GM21447 (cell line): ENCODE results near the gene SASH1.

ENCODE experiments used
- ATAC-seq: cut with Tn5 transposase; IDR thresholded peaks from one replicate; pipeline ENCODE4 v1.9.1; 2021; ENCODE audit not compliant: unreplicated experiment

Gene SASH1

DNA sequence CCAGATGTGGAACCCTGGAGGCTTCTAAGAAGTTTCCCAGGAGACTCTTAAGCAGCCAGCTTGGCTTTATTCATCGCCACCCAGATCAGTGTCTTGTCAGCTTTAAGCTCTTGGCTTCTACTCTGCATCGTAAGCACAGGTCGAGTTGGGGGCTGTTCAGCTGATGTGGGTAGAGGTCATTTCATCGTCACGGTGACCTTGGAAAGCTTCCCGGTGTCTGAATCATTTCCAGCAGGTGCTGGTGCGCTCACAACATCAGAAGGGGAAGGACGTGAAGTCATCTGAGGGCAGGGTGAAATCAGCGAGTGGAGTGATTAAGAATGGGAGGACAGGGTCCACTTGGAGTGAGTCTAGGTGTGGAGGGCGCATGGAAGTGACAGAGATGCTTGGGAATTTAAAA lies 112.6 kb downstream of the SASH1 start:
- ATAC-seq, result no peak

DNA sequence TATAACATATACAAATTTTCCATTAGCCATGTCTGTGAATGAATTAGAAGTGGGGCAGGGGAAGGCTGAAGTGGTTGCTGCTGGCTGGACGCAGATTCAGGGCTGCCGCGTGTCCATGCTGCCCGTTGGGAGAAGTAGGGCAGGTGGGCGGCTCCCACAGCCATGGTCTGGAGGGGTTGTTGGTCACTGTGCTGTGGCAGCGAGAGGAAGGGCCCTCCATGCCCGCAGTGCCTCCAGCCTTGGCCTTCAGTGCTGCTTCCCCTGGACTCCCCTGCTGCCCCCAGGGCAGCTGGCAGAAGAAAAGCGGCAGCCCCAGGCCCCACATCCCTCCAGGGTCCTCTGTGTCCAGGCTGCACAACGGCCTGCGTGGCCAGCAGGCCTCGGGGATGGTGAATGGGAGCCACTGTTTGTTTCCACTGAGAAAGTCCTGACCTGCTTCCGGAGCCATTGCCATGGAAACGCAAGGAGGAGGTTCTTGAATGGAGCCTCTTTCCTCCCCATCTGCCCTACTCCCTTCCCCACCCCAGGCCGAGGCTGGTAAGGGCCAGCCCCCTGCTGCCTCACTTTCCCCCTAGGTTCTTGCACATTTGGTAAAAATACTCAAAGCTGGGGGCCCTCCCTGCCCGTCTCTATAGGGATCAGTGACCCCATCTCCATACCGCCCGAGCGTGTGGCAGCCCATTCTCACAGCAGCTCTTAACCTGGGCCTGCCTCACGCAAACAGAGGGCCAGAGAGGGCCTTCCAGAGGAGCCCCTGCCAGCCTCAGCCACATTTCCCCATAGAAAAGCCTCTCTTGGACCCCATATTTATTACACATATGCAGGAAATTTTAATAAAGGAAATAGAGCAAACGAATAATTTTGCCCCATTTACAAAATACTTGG lies 113.3 kb downstream of the SASH1 start:
- ATAC-seq, result no peak

DNA sequence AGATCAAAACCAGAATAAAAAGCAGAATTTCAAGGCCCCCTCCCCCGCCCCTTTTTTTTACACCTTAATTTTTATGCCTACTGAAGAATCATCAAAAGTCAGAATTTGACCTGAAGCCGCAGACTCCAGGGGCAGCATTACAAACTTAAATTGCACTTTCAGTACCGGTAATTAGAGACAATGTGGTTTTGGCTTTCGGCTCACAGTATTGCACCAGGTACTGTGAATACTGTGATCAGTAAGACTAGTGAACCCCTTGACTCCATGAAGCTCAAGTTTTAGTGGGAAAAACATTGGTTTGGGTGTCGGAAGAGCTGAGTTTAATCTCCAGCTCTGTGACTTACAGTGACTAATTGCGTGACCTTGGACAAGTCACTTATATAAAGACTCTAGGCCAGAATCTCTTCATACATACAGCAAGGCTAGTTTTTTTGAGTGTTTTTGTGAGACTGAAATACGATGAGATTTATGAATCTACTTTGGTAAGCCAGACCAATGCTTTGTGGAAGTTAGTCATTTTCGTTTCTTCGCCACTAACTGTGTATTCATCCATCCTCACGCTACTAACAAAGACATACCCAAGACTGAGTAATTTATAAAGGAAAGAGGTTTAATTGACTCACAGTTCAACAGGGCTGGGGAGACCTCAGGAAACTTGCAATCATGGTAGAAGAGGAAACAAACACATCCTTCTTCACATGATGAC lies 114.7 kb downstream of the SASH1 start:
- ATAC-seq, result no peak

DNA sequence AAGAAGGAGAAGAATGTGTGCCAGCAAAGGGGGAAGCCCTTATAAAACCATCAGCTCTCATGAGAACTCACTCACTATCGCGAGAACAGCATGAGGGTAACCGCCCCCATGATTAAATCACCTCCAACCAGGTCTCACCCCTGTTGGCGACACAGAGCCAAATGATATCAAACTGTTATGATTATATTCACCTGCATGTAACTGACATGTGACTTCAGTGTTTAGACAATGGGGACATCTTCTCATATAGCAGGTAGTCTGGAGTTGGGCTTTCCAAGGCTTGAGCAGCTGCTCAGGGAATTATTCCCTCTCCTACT lies 115.2 kb downstream of the SASH1 start:
- no peak for ATAC-seq

DNA sequence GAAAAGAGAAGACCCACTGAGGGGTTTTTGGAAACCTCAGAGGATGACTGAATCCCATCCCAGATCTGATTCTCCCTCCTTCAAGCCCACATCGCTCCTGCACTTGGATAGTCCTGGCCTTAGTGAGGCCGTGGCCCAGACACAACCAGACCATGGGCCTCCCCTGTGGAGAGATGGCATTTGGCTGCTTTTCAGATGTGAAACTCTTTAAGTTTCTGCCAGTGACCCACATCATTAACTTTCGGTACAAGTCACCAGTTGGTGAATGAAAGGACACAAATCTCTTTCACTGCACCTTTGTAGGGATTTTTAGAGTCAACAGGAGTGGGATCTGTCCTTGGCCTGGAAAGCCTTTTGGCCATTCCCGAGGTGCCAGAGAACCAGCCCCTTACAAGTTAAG lies 116.6 kb downstream of the SASH1 start:
- no peak for ATAC-seq

DNA sequence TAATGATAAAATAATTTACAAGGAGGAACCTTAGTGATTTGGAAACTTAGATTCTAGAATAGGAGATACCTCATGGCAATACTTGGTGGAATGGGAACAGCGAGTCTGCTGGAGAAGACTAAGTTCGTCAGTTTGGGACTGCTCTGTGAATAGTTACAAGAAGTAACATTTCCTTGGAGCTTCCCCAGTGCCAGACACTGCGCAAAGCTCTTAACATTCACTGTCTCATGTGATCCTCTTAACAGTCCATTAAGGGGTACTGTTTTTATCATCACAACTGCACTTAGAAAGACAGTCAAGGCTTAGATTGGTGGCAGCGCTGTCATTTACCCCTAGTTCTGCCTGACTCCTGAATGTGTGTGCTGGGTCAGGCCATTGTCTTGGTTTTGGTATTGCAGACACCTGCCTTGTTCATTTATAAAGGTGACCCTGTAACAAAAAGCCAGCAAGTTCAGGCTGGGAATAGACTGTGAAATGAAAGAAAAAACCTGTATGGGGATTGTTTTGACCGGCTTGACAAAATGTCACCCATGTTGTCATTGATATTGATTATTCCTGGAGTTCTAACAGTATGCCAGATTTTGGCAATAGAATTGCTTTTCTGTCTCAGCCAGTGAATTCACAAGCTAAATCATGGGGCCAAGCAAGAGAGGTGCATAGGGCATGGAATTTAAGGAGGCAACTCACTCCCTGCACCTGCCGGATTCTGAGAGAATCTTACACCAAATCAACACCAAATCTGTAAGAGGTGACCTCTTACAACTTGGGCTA lies 118.4 kb downstream of the SASH1 start:
- no peak for ATAC-seq

DNA sequence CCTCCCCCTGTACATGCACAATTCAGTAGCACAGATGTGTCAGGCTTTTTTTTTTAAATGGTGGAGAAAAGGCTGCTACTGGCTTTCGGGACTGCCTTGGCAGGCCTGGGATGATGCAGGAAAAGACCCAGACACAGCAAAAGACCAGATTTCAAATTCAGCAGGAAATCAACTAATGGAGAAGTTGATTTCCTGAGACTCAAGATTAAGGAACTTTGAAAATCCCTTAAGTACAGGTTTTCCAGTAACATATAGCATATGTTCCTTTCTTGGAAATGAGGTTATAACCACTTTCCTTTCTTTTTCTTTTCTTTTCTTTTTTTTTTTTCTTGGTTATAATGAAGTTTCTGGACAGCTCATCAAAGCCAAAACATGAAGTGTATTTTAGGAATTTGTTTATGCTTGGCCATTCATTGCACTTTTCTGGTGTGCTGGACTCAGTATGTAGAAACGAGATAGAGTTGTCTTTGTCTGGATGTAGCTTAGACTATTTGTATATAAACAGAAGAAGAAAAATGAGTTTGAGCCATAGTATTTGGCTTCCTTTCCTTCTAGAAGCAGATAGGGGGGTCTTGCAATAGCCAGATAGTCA lies 119.4 kb downstream of the SASH1 start:
- ATAC-seq, result no peak

DNA sequence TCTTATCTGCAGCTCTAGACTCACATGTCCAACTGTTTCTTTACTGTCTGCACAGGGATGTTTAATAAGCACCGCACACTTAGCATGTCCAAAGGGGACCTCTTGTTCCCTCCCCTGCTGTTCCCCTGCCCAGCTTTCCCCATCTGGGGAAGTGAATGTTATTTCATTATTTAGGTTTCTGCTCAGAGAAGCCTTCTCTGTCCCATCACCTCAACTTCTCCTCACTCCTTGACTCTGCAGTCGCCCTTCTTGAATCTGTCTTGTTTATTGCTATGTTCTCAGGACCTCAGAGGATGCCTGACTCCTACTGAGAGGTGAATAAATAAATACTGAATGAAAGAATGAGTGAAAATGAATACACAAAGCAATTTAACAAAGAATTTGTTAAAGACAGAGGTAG lies 121.0 kb downstream of the SASH1 start:
- ATAC-seq, result no peak

DNA sequence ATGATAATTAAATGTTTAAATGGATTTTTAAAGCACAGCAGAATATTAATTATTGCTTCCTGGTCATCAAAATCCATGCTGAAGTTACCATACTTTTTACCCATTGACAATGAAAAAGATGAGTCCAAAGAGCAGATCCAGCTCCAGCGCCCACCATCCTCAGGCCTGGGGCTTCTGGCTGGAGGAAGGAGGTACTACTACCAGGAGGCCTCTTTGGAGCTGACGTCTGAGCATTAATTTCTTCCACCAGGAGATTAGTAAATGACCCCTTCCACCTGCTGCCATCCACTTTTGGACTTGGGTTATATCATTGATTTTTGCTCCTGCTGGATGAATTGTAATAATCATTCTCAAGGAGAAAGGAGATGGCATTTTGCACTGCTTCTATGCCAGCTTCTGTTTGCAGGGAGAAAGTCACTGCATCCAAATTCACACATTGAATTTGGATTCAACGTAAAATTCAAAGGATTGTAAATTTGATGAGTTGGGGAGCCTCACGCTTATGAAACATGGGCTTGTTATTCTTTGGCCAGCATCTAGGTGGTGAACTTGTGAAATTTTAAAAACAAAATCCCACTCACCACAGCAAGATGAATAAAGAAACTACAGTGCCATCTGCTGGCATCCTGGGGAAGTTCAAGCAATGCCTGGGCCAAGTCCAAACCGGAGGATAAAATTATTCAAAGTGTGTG lies 121.8 kb downstream of the SASH1 start:
- ATAC-seq, result peak; percentile 89

DNA sequence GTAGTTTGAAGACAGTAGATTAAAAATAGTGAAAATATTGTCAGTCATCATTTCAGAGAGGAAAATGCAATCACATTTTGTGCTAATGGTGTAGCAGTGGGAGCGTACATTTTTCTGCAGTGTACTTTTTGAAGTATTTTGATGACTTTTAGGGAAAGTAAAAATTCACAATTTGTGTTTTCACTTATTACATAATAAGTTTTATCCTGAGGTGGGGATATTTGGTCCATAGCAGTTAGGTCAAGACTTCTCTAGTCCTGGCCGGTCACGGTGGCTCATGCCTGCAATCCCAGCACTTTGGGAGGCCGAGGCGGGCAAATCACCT lies 122.3 kb downstream of the SASH1 start:
- no peak for ATAC-seq

DNA sequence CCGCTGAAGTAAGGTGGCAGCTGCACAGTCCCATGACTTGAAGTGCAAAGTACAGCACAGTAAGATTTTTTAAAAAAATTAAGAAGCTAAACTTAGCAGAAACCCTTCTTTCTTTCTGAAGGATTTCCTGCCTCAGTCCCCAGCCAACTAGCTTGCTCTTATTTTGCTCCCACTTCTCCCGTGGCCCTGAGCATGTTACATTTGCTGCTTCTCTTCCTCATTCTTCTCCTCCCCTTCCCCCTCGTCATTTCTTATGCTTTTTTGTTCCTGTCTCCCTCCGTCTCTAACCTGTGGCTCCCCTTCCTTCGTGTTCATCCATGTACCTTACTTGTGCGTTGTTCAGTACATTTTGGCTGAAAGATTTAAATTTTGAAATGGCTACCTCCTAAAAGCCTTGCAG lies 123.0 kb downstream of the SASH1 start:
- ATAC-seq, result no peak

DNA sequence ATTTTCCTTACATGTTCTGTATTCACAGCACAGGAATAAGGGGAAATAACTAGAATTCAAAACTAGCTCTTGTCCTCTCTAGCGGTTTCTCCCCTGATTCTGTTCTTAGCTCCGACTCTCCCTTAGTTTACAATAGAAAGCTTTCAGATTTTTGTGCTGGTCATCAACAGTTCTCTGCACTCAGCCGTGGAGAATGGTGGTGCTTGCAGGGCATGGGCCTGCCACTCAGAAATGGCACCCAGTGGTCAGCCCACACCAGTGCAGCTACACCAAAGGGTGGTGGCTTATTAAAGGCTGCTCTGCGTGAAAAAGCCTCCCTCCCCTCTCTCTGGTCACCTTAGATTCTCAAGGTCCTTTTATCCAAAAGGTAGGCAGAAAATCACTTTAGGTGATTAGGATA lies 123.5 kb downstream of the SASH1 start:
- ATAC-seq, result no peak

DNA sequence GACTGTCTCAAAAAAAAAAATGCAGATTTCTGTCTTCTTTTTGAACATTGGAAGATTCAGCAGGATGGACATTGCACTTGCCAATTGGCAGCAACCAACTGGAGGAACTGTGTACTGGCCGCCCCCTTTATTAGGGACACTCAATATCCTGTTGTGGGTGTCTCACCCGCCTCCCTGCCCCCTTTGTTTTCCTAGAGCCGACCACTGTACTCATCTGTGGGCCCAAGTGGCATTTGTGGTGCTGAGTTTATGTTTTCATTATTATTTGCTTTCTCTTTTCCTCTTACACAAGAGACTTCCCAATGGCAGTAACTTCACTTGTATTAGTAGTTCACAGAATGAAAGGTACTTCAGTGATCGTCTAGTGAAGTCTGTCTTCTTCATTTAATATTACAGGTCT lies 125.3 kb downstream of the SASH1 start:
- no peak for ATAC-seq

DNA sequence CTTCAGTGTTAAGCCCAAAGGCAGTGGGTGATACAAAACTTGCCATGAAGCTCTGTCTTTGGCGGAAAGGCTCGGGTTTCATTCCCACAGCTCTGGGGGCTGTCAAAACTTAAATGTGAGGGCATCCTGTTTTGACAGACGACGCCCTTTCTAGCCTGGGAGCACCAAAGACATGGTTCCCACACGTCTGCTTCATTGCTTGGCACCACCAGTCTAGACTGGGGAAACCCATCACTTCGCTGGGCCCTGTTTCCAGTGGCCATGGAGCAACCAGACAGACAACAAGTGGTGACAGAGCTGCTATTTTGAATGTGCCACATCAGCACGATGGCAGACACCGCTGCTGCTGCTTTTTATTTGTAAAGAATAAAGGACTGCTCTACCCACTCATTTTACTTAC lies 127.5 kb downstream of the SASH1 start:
- ATAC-seq, result no peak

DNA sequence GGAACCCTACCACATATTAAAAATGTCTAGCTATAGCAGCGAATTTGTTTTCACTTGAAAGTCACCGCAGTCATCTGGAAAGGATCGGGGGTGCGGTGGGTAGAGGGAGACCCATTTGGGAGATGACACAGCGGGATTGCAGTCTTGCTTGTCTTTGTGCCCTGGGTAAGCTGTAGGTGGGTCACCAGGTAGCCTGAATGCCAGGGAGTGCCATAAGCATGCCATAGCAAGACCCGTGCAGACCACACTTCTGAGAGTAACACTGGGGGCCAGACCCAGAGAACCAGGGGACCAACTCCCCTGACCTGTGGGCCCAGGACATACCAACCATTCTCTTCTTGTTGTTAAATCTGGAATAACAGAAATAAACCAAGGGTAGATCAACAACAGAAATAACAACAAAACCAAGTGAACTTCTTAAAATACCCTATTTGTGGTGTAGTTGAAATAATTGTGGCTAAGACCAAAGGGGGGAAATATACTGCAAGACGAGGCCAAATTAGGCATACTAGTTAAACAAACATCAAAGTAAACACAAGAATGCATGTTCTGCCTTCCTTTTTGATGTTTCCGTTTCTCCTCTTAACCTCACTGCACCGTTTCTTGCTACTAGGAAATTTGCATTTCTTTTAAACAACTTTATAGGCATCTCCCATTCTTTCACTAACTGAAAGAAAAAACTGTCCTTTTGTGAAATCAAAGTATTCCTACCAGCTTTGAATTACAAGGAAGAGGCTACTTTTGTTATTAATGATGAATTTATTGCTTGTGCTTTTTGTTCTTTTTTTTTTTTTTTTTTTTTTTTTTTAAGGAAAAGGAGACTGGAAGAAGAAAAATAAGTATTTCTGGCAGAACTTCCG lies 128.2 kb downstream of the SASH1 start:
- no peak for ATAC-seq

DNA sequence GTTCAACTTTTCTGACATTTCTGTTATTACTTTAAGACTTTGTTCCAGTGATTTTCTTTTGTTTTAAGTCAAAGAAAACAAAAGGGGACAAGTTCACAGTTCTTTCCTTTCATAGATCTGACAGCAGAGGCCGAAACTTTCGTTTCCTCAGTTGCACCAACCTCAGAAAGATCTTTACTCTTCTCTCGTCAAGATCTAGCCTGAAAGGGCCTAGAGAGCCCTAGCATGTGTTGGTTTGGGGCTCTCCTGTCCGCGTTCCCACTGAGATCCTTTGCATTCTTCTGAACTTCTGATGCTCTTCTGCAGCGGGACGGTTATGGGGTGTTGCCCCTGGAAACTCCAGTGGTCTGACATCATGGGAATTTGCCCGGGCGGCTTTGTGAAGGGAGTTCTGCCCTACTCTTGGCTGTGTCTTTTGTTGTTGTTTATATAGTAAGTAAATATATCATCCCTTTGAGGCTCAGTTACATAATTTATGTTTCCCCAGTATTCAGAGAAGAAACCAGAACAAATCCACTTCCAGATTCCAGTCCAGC lies 129.1 kb downstream of the SASH1 start:
- no peak for ATAC-seq

DNA sequence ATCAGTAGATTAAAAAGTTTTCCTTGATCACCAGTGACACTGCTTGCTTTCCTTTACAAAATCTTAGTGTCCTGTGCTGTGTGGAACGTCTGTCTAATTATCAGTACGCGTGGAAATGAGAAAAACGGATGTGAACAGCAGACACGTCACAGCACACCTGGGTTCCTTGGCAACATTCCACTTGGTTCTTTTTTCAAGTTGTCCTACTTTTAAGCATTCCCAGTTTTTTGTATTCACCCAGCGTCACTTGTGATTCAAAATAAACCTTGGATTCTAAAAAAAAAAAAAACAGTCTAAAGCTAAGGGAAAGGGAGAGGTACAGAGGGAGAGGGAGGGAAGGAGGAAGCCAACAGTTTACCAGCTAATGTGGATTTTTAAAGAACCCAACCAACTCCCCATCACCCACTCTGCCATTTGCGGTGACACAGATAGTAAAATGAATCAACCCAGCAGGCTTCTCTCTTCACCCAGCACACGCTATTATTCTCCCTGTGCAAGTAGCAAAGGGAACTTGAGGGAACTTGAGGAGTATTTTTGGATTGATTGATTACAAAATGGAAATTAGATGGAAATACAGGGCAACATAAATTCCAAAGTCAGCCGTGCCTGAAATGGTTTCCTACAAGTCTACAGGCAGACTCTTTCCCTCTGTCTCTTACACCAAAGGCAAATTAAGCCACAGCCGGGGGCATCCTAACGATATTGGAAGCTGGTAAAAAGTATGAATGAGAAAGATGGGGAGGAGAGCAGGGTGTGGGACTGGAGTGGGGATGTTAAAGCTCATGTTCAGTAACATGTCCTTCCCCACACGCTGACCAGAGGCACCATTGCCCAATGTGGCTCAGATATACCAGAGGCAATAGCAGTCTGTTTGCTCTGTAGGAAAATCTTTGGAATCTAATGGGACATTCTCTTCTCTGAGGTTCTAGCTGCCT lies 129.8 kb downstream of the SASH1 start:
- ATAC-seq, result no peak

DNA sequence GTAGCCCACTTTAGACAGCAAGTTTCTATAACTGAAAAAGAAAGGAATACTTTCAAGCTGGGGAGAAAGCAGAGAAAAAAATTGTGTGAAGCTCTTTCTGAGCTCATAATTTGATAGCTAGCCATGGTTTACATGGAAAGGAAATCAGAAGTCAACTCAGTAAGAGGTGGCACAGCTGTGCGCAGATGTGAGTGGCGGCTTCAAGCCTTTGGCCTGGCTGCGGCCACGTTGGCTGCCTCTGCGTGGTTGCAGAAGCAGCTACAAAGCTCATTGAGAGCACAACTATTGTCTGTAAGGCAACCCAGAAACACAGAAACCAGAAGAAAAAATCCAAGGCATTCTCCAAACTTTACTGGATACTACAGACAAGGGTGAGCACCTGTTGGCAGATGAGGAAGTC lies 136.9 kb downstream of the SASH1 start:
- ATAC-seq, result no peak

DNA sequence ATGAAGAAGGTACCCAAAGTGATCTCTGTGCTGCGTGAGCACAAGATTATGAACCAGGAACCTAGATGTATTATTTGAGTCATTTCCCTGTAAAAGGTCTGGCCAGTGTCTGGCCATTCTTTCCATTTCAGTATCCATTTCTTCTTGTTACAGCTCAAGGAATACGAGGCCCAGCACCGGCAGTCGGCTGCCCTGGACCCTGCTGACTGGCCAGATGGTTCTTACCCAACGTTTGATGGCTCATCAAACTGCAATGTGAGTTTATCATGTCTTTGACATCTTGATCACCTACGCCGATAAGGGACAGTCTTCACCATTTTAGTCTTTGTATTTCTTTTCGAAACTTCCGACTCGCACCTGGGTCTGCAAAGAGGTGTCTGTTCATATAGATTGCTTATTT lies 144.8 kb downstream of the SASH1 start:
- ATAC-seq, result no peak
